Muscle of leg (tissue), 11 donors: ENCODE measurements around the gene SIT1. TPM values are rescaled to one million over a fixed set of nuclear protein-coding genes. Genes with fewer than 3 reads are reported as not detected.

Experiments
- DNase-seq: peaks from one replicate; pipeline ENCODE4 v3.0.0; 2013
- H3K27ac ChIP-seq: one replicate; pipeline ENCODE4 v1.5.1; 2013; ENCODE audit warnings: mild to moderate bottlenecking, low read length, control low read depth
- H3K27me3 ChIP-seq: one replicate; pipeline ENCODE4 v1.6.1; 2013; ENCODE audit warnings: low read length; ENCODE audit not compliant: control insufficient read depth, insufficient read depth
- H3K36me3 ChIP-seq: one replicate; pipeline ENCODE4 v1.6.1; 2013; ENCODE audit warnings: low read length; ENCODE audit not compliant: control insufficient read depth, insufficient read depth
- H3K4me1 ChIP-seq: one replicate; pipeline ENCODE4 v1.6.1; 2013; ENCODE audit warnings: low read length; ENCODE audit not compliant: control insufficient read depth, insufficient read depth
- H3K4me3 ChIP-seq: one replicate; pipeline ENCODE4 v1.5.1; 2013; ENCODE audit warnings: low read length, control low read depth
- H3K9me3 ChIP-seq: replicated peaks from 2 replicates; pipeline ENCODE4 v1.6.1; 2013; ENCODE audit warnings: low read depth, low read length; ENCODE audit not compliant: control insufficient read depth
- WGBS: methylation state at CpG from one replicate; pipeline ENCODE4 v1.1.5; 2013; ENCODE audit warnings: missing lambda C conversion rate; ENCODE audit not compliant: insufficient coverage; 5-methylcytosine and 5-hydroxymethylcytosine counted together
- polyA plus RNA-seq, 8 donors: library from polyadenylated mRNA; unstranded; fragments of 120-200 nt; gene quantifications; one replicate each; pipeline versions ENCODE4 v1.2.1 to v1.2.3, GENCODE V29; 2013; ENCODE audit warnings: inconsistent platforms in 1 of 8, low replicate concordance in 1 of 8; ENCODE audit not compliant: insufficient read length in 8 of 8, insufficient read depth in 1 of 8
- total RNA-seq: library from RNA; stranded (reverse); fragments of 120-200 nt; gene quantifications from one replicate; pipeline ENCODE4 v1.2.4, GENCODE V29; 2013

Gene SIT1
- total and polyA plus RNA-seq, 9 donors, result 0.09 to 1.7 (median 0.24) TPM; not detected in 3

DNA sequence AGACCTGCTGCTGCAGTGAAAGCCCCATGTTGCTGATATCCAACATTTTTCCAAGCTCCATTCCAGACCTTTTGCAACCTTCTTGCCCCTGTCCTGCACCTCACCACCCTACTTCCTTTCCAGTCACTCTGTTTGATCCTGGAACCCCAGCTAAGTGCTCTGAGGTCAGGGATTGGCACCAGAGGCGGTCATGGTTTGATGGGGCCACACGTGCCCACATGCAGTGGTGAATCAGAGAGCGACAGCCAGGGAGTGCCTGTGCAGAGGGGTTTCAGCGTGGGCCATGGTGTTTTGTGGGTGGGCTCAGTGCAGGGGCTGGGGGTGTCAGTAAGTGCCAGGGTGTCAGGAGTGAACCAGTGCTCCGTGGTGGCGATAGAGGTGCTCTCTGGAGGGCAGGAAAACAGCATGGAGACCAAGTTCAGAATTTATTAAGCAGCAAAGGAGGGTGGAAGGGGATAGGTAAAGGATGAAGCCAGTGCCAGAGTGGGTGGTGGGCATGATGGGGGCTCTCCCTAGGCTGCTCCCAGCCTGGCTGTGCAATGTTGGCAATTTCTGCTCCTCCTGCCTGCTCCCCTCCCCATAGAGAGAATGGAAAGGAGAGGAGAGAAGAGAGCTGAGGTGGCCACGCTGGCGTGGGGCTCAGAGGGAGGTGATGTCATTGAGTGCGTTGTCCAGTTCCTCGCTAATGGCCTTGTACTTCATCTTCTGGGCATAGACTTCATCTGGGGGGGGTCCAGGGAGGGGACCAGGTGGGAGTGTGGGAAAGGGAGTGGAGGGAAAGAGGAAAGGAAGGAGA, 32.0 kb upstream of the SIT1 start:
- Histone ChIP-seq H3K4me3 (no peak overlapping the region), H3K27me3 (no peaks in the 10 kb centered on the region), H3K9me3 (no peaks in the 10 kb centered on the region), H3K27ac (peak overlapping the region; percentile 75), H3K4me1 (peaks cover 28% of the 10 kb centered on the region), H3K36me3 (peaks cover 59% of the 10 kb centered on the region)
- 83% methylated on average over 8 of the region's 10 CpGs for WGBS
- DNase-seq, result no peak

DNA sequence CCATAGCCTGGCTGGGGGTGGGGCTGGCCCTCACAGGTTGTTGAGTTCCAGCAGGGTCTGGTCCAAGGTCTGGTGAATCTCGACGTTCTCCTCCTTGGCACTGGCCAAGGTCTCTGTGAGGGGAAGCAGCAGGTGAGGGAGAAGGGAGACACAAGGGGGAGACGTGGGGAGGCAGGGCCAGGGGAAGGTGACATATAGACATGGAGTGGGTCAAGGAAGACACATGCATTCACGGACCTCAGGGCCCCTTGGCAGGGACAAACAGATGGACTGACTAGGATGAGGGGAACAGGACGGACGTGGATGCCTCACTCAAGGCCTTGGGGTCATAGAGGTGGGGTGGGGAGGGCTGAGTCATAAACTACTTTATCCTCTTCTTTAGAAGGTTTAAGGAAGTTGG, 31.3 kb upstream of the SIT1 start:
- DNase-seq, result peak; percentile 52
- H3K9me3 ChIP-seq, result no peaks in the 10 kb centered on the region
- no peak overlapping the region for H3K4me3 ChIP-seq
- H3K27ac ChIP-seq, result peak overlapping the region; percentile 75
- 65% methylated on average over 4 of the region's 6 CpGs for WGBS
- no peaks in the 10 kb centered on the region for H3K27me3 ChIP-seq
- peaks cover 52% of the 10 kb centered on the region for H3K36me3 ChIP-seq
- peaks cover 22% of the 10 kb centered on the region for H3K4me1 ChIP-seq

DNA sequence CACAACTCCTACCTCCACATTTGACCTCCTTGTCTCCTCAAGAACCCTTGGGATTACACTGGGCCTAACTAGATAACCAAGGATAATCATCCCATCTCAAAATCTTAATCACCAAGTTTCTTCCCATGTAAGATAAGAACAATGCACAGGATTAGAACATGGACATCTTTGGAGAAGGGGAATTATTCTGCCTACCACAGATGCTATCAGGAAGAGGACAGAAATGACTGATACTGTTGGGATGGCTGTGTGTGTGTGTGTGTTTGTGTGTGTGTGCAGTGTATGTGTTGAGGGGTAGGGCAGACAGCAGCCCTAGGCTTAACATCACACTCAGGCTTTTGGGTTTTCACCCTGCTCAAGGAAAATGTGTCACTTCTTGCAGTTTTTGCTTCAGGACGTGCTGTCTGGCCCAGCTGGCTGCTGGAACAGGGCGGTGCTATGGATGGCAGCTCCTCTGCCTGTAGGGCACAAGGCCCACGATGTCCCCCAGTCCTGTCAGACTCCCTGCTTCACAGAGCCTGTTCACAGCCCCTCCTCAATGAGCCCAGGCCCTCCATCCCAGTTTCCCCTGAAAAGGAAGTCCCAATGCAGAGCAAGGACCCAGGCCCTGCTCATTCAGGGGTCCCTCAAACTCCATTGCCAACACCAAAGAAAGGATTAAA, 30.7 kb upstream of the SIT1 start:
- DNase-seq, result no peak
- Histone ChIP-seq H3K36me3 (peaks cover 46% of the 10 kb centered on the region), H3K27me3 (no peaks in the 10 kb centered on the region), H3K4me3 (no peak overlapping the region), H3K4me1 (peaks cover 18% of the 10 kb centered on the region), H3K9me3 (no peaks in the 10 kb centered on the region), H3K27ac (peak overlapping the region; percentile 75)
- WGBS, result 77% methylated on average over 3 of the region's 3 CpGs

DNA sequence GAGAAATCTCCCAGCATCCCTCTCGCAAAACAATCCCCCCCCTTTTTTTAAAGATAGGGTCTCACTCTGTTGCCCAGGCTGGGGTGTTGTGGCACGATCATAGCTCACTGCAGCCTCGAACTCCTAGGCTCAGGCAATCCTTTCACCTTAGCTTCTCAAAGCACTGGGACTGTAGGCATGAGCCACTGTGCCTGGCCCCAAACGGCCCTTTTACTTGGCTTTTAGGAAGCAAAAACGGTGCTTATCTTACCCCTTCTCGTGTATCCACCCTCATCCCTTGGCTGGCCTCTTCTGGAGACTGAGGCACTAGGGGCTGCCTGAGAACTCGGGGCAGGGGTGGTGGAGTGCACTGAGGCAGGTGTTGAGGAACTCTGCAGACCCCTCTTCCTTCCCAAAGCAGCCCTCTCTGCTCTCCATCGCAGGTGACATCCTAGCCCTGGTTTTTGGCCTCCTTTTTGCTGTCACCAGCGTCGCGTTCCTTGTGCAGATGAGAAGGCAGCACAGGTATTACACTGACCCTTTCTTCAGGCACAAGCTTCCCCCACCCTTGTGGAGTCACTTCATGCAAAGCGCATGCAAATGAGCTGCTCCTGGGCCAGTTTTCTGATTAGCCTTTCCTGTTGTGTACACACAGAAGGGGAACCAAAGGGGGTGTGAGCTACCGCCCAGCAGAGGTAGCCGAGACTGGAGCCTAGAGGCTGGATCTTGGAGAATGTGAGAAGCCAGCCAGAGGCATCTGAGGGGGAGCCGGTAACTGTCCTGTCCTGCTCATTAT, 29.8 kb upstream of the SIT1 start:
- H3K36me3 ChIP-seq, result peaks cover 38% of the 10 kb centered on the region
- DNase-seq, result no peak
- 49% methylated on average over 7 of the region's 15 CpGs for WGBS
- peaks cover 20% of the 10 kb centered on the region for H3K4me1 ChIP-seq
- H3K27ac ChIP-seq, result no peak overlapping the region
- H3K4me3 ChIP-seq, result no peak overlapping the region
- H3K9me3 ChIP-seq, result no peaks in the 10 kb centered on the region
- H3K27me3 ChIP-seq, result no peaks in the 10 kb centered on the region

DNA sequence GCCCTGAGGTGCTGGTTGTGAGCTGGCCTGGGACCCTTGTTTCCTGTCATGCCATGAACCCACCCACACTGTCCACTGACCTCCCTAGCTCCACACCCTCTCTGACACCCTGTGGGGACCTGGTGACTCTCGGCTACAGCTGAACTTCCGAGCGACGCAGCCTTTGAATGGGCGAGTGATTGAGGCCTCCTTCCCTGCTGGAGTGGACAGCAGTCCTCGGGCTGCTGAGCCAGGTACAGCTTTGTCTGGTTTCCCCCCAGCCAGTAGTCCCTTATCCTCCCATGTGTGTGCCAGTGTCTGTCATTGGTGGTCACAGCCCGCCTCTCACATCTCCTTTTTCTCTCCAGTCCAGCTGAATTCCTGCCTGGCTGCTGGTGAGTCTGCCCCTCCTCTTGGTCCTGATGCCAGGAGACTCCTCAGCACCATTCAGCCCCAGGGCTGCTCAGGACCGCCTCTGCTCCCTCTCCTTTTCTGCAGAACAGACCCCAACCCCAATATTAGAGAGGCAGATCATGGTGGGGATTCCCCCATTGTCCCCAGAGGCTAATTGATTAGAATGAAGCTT, 29.1 kb upstream of the SIT1 start:
- Histone ChIP-seq H3K36me3 (peaks cover 32% of the 10 kb centered on the region), H3K27ac (no peak overlapping the region), H3K9me3 (no peaks in the 10 kb centered on the region), H3K27me3 (peaks cover 2% of the 10 kb centered on the region), H3K4me1 (peaks cover 20% of the 10 kb centered on the region), H3K4me3 (no peak overlapping the region)
- 80% methylated on average over 7 of the region's 8 CpGs for WGBS
- no peak for DNase-seq

DNA sequence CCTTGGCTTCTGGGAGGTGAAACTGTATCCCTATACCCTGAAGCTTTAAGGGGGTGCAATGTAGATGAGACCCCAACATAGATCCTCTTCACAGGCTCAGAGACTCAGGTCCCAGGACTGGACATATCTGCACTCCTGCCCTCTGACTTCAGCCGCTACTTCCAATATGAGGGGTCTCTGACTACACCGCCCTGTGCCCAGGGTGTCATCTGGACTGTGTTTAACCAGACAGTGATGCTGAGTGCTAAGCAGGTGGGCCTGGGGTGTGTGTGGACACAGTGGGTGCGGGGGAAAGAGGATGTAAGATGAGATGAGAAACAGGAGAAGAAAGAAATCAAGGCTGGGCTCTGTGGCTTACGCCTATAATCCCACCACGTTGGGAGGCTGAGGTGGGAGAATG, 28.4 kb upstream of the SIT1 start:
- Histone ChIP-seq H3K36me3 (peaks cover 24% of the 10 kb centered on the region), H3K4me3 (no peak overlapping the region), H3K27me3 (peaks cover 2% of the 10 kb centered on the region), H3K27ac (no peak overlapping the region), H3K9me3 (no peaks in the 10 kb centered on the region), H3K4me1 (peaks cover 19% of the 10 kb centered on the region)
- no peak for DNase-seq
- 89% methylated on average over 3 of the region's 5 CpGs for WGBS

GRCh38 chr9:35675732-35676392, 25.1 kb upstream of the SIT1 start:
- H3K9me3 ChIP-seq, result no peaks in the 10 kb centered on the region
- H3K36me3 ChIP-seq, result no peaks in the 10 kb centered on the region
- H3K4me3 ChIP-seq, result peak overlapping the region; percentile 54
- peak; percentile 76 for DNase-seq
- peaks cover 29% of the 10 kb centered on the region for H3K4me1 ChIP-seq
- H3K27me3 ChIP-seq, result peaks cover 2% of the 10 kb centered on the region
- WGBS, result 1% methylated on average over 46 of the region's 51 CpGs
- H3K27ac ChIP-seq, result no peak overlapping the region

- peak overlapping the region; percentile 54 for H3K4me3 ChIP-seq
- DNase-seq, result no peak
- WGBS, result 18% methylated on average over 12 of the region's 13 CpGs
Observed at GRCh38 chr9:35675204-35675603, 24.5 kb upstream of the SIT1 start.

DNA sequence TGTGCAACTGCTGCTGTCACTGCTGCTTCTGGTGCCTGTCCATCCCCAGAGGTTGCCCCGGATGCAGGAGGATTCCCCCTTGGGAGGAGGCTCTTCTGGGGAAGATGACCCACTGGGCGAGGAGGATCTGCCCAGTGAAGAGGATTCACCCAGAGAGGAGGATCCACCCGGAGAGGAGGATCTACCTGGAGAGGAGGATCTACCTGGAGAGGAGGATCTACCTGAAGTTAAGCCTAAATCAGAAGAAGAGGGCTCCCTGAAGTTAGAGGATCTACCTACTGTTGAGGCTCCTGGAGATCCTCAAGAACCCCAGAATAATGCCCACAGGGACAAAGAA, 23.3 kb upstream of the SIT1 start:
- 100% methylated on average over 1 of the region's 3 CpGs for WGBS
- Histone ChIP-seq H3K27ac (no peak overlapping the region), H3K9me3 (no peaks in the 10 kb centered on the region), H3K36me3 (no peaks in the 10 kb centered on the region), H3K4me1 (peaks cover 32% of the 10 kb centered on the region), H3K27me3 (peaks cover 2% of the 10 kb centered on the region), H3K4me3 (no peak overlapping the region)
- DNase-seq, result no peak

More at GRCh38 chr9:35675204-35675603, 24.5 kb upstream of the SIT1 start:
- Histone ChIP-seq H3K9me3 (no peaks in the 10 kb centered on the region), H3K27me3 (peaks cover 2% of the 10 kb centered on the region), H3K36me3 (no peaks in the 10 kb centered on the region), H3K27ac (no peak overlapping the region), H3K4me1 (peaks cover 27% of the 10 kb centered on the region)
